IMR-90 (cell line): ENCODE measurements around the gene IER3. TPM values are rescaled to one million over a fixed set of nuclear protein-coding genes. Genes with fewer than 3 reads are reported as not detected.

ENCODE experiments used
- ATAC-seq: fragments of 200-7000 bp; cut with Tn5 transposase; 2 replicates; pipeline ENCODE4 v1.9.1; 2020; ENCODE audit warnings: low read depth, mild to moderate bottlenecking, moderate library complexity
- BruUV-seq: library from RNA; stranded (reverse); fragments of 400-500 nt; replicated peaks from 2 replicates; lab custom pipeline; 2021; lab: Mats Ljungman, UMichigan
- CTCF ChIA-PET: fragments of 300-600 bp; formaldehyde crosslinking; extraction: SDS; loops from one replicate; lab custom pipeline; 2021; ENCODE audit warnings: antibody characterized with exemption; lab: Yijun Ruan, JAX
- POLR2A ChIA-PET: fragments of 300-600 bp; sonication (Branson Sonifier 250); formaldehyde crosslinking; loops from one replicate; lab custom pipeline; 2022; ENCODE audit warnings: antibody characterized with exemption; ENCODE audit not compliant: unreplicated experiment; lab: Charles Lee
- DNase-seq: peaks from one replicate; pipeline ENCODE4 v3.0.0; 2013
- H2AFZ ChIP-seq: replicated peaks from 2 replicates; pipeline ENCODE3; 2013; ENCODE audit warnings: low read length, mild to moderate bottlenecking; ENCODE audit not compliant: poor library complexity
- H2AK5ac ChIP-seq: 2 replicates; pipeline ENCODE4 v1.6.1; 2013; ENCODE audit warnings: low read depth, low read length, inconsistent platforms
- H2AK9ac ChIP-seq: replicated peaks from 2 replicates; pipeline ENCODE3; 2013; ENCODE audit warnings: mild to moderate bottlenecking, low read depth, low read length, moderate library complexity; ENCODE audit not compliant: poor library complexity
- H2BK120ac ChIP-seq: 2 replicates; pipeline ENCODE4 v1.6.1; 2013; ENCODE audit warnings: low read depth, low read length, inconsistent platforms
- H2BK15ac ChIP-seq: 3 replicates; pipeline ENCODE4 v1.6.1; 2013; ENCODE audit warnings: low read depth, low read length, inconsistent platforms
- H2BK20ac ChIP-seq: 2 replicates; pipeline ENCODE4 v1.6.1; 2013; ENCODE audit warnings: low read depth, mild to moderate bottlenecking, inconsistent platforms, low read length, moderate library complexity
- H2BK5ac ChIP-seq: 2 replicates; pipeline ENCODE4 v1.6.1; 2013; ENCODE audit warnings: mild to moderate bottlenecking, low read depth, low read length, inconsistent platforms; ENCODE audit not compliant: poor library complexity, severe bottlenecking
- H3K14ac ChIP-seq: replicated peaks from 2 replicates; pipeline ENCODE4 v1.6.1; 2013; ENCODE audit warnings: low read depth, low read length, inconsistent platforms
- H3K18ac ChIP-seq: 2 replicates; pipeline ENCODE4 v1.6.1; 2013; ENCODE audit warnings: low read depth, low read length, control low read depth
- H3K23ac ChIP-seq: 2 replicates; pipeline ENCODE4 v1.6.1; 2013; ENCODE audit warnings: low read depth, low read length, inconsistent platforms
- H3K27ac ChIP-seq: 2 replicates; pipeline ENCODE4 v1.5.1; 2013; ENCODE audit warnings: mild to moderate bottlenecking, control low read depth, low read length; ENCODE audit not compliant: insufficient read depth
- H3K27me3 ChIP-seq: 2 replicates; pipeline ENCODE4 v1.6.1; 2013; ENCODE audit warnings: low read length; ENCODE audit not compliant: control insufficient read depth, insufficient read depth
- H3K36me3 ChIP-seq: 2 replicates; pipeline ENCODE4 v1.6.1; 2013; ENCODE audit warnings: low read length, mixed read lengths; ENCODE audit not compliant: control insufficient read depth, insufficient read depth
- H3K4ac ChIP-seq: 2 replicates; pipeline ENCODE4 v1.6.1; 2013; ENCODE audit warnings: low read depth, low read length, inconsistent platforms
- H3K4me1 ChIP-seq: 2 replicates; pipeline ENCODE4 v1.6.1; 2013; ENCODE audit warnings: low read length, mixed read lengths; ENCODE audit not compliant: control insufficient read depth, insufficient read depth
- H3K4me2 ChIP-seq: 2 replicates; pipeline ENCODE4 v1.6.1; 2013; ENCODE audit warnings: low read depth, mild to moderate bottlenecking, control low read depth, low read length, moderate library complexity
- H3K4me3 ChIP-seq: 2 replicates; pipeline ENCODE4 v1.5.1; 2013; ENCODE audit warnings: low read depth, mild to moderate bottlenecking, control low read depth, low read length, moderate library complexity; ENCODE audit not compliant: insufficient read depth
- H3K56ac ChIP-seq: 2 replicates; pipeline ENCODE4 v1.6.1; 2013; ENCODE audit warnings: low read length, inconsistent platforms; ENCODE audit not compliant: insufficient read depth; ENCODE audit errors: extremely low read depth
- H3K79me1 ChIP-seq, 2 experiments: 2 replicates each; pipeline ENCODE4 v1.6.1; 2013; ENCODE audit warnings: low read length in 2 of 2, inconsistent platforms in 1 of 2, low read depth in 1 of 2
- H3K9ac ChIP-seq: 2 replicates; pipeline ENCODE4 v1.6.1; 2013; ENCODE audit warnings: low read depth, low read length, control low read depth
- H3K9me1 ChIP-seq: 2 replicates; pipeline ENCODE4 v1.6.1; 2013; ENCODE audit warnings: low read length, inconsistent platforms; ENCODE audit not compliant: insufficient read depth
- H3K9me3 ChIP-seq: 2 replicates; pipeline ENCODE4 v1.6.1; 2013; ENCODE audit warnings: low read length; ENCODE audit not compliant: control insufficient read depth, insufficient read depth
- H4K20me1 ChIP-seq: 2 replicates; pipeline ENCODE4 v1.6.1; 2013; ENCODE audit warnings: low read length, inconsistent platforms; ENCODE audit not compliant: insufficient read depth
- H4K5ac ChIP-seq: 2 replicates; pipeline ENCODE4 v1.6.1; 2013; ENCODE audit warnings: mild to moderate bottlenecking, low read depth, low read length, control low read depth
- H4K8ac ChIP-seq, 2 experiments: 2 replicates each; pipeline ENCODE4 v1.6.1; 2013; ENCODE audit warnings: low read depth in 2 of 2, low read length in 2 of 2, control low read depth in 1 of 2, inconsistent platforms in 1 of 2
- H4K91ac ChIP-seq: 2 replicates; pipeline ENCODE4 v1.6.1; 2013; ENCODE audit warnings: low read depth, low read length, inconsistent platforms; ENCODE audit not compliant: insufficient read depth
- CEBPB ChIP-seq: IDR thresholded peaks from 2 replicates; pipeline ENCODE4 v1.6.1; 2012; ENCODE audit warnings: low read depth, low read length, improper control_type of control experiment
- CHD1 ChIP-seq: IDR thresholded peaks from 2 replicates; pipeline ENCODE4 v1.6.1; 2012; ENCODE audit warnings: low read depth, low read length, improper control_type of control experiment
- CTCF ChIP-seq: conservative IDR thresholded peaks from 2 replicates; pipeline ENCODE4 v1.5.1; 2012; ENCODE audit warnings: mild to moderate bottlenecking, low read depth, low read length, improper control_type of control experiment
- MAFK ChIP-seq: IDR thresholded peaks from 2 replicates; pipeline ENCODE4 v1.6.1; 2012; ENCODE audit warnings: low read depth, low read length, improper control_type of control experiment
- MAZ ChIP-seq: IDR thresholded peaks from 2 replicates; pipeline ENCODE4 v1.6.1; 2012; ENCODE audit warnings: low read depth, mild to moderate bottlenecking, low read length, improper control_type of control experiment, moderate library complexity, borderline replicate concordance
- MXI1 ChIP-seq: IDR thresholded peaks from 2 replicates; pipeline ENCODE4 v1.6.1; 2012; ENCODE audit warnings: low read depth, mild to moderate bottlenecking, low read length, moderate library complexity, borderline replicate concordance
- NFE2L2 ChIP-seq: fragments of 150-350 bp; IDR thresholded peaks from 2 replicates; pipeline ENCODE4 v1.6.1; 2016; ENCODE audit warnings: low read depth, mild to moderate bottlenecking, low read length
- POLR2A ChIP-seq: IDR thresholded peaks from 2 replicates; pipeline ENCODE4 v1.6.1; 2012; ENCODE audit warnings: mild to moderate bottlenecking, low read depth, low read length
- RAD21 ChIP-seq: IDR thresholded peaks from 2 replicates; pipeline ENCODE4 v1.6.1; 2012; ENCODE audit warnings: low read length, improper control_type of control experiment
- RCOR1 ChIP-seq: IDR thresholded peaks from 2 replicates; pipeline ENCODE4 v1.6.1; 2012; ENCODE audit warnings: mild to moderate bottlenecking, low read length, improper control_type of control experiment; ENCODE audit not compliant: insufficient replicate concordance
- RFX5 ChIP-seq: IDR thresholded peaks from 2 replicates; pipeline ENCODE4 v1.8.0; 2012; ENCODE audit warnings: low read depth, mild to moderate bottlenecking, low read length, moderate library complexity
- SMC3 ChIP-seq: fragments of 150-350 bp; IDR thresholded peaks from 2 replicates; pipeline ENCODE4 v1.6.1; 2016; ENCODE audit warnings: low read depth, mild to moderate bottlenecking, antibody characterized with exemption, low read length, moderate library complexity
- WGBS, 2 experiments: methylation state at CpG; one replicate each; pipeline versions ENCODE4 v1.1.5 to v1.1.7; 2013; ENCODE audit warnings: missing lambda C conversion rate in 2 of 2; ENCODE audit not compliant: insufficient read length in 1 of 2; ENCODE audit errors: extremely low coverage in 2 of 2; 5-methylcytosine and 5-hydroxymethylcytosine counted together
- dilution Hi-C: fragments of 300-500 bp; cut with HindIII; formaldehyde crosslinking; loops from one replicate; pipeline ENCODE4 v1.14.3; 2018; ENCODE audit warnings: low sequenced_read_pairs; ENCODE audit not compliant: unreplicated experiment
- in situ Hi-C: fragments of 300-500 bp; cut with MboI; formaldehyde crosslinking; loops from 3 replicates; pipeline ENCODE4 v1.14.3; 2019; ENCODE audit warnings: low sequenced_read_pairs, inconsistent platforms, mixed read lengths
- intact Hi-C: fragments of 100-400 bp; cut with micrococcal nuclease; formaldehyde crosslinking; loops from 2 replicates; pipeline ENCODE4 v1.10.0; 2022
- polyA plus RNA-seq, 3 experiments: library from polyadenylated mRNA; depleted of rRNA; stranded (reverse); fragments of >200 nt; gene quantifications; 2 replicates each; pipeline ENCODE4 v1.2.3, GENCODE V29; 2012; ENCODE audit warnings: low replicate concordance in 1 of 3
- total RNA-seq: library from RNA; depleted of rRNA; stranded (reverse); fragments of >200 nt; gene quantifications from 2 replicates; pipeline ENCODE4 v1.2.3, GENCODE V29; 2012

The IER3 gene
- total and polyA plus RNA-seq, 2 of the 4 experiments (the other 2 are of a cell fraction): 38.4 to 159 TPM

DNA sequence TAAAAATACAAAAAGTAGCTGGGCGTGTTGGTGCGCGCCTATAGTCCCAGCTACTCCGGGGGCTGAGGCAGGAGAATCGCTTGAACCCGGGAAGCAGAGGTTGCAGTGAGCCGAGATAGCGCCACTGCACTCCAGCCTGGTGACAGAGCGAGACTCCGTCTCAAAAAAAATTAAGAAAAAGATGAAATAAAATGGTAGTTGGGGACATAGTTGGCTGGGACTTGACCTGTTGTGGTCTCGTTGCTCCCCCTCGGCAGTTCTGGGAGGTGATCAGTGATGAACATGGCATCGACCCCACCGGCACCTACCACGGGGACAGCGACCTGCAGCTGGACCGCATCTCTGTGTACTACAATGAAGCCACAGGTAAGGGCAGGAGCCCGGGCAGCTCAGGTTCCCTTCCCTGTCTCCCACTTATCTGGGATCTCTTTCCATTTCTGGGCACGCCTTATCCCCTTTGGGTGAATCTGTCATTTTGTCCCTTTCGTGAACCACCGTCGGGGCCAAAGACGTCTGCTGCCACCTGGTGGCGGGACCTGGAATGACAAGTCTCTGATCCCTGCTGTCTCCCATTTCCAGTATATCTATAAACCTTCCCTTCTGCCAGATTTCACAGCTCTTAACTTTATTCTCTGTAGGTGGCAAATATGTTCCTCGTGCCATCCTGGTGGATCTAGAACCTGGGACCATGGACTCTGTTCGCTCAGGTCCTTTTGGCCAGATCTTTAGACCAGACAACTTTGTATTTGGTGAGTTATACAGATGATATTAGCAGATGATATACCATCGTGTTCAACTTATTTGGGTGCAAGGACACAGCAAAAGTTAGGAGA is 21.9 kb downstream of the IER3 start:
- H2BK15ac ChIP-seq: no peak overlapping the region
- peak overlapping the region; percentile 95 for H3K9ac ChIP-seq
- peak overlapping the region in 1 of 2 experiments; percentile 9; a peak in 1 of 4 replicates for H4K8ac ChIP-seq
- H4K20me1 ChIP-seq: peaks cover 53% of the 10 kb centered on the region
- H3K56ac ChIP-seq: 0 out of 2 replicates have a peak overlapping the region, but pooled peaks have one; percentile 21
- H3K4ac ChIP-seq: 0 out of 2 replicates have a peak overlapping the region, but pooled peaks have one; percentile 1
- peak overlapping the region; percentile 92 for H3K4me3 ChIP-seq
- H3K23ac ChIP-seq: peak overlapping the region; percentile 55; the same call in 1 of the 2 replicates
- H2BK5ac ChIP-seq: peak overlapping the region; percentile 3
- no peak overlapping the region for H2AFZ ChIP-seq
- H2AK5ac ChIP-seq: peak overlapping the region; percentile 27
- in situ Hi-C loops (loop anchor here (5.0 kb wide), 1 partner anchor 40 kb away; no protein-coding TSS in a partner anchor), intact Hi-C loops (loop anchor here (1.0 kb wide), 2 partner anchors 36 to 43 kb away; partner anchors contain the start of gene PPP1R18), dilution Hi-C loops (no loop called here)
- peaks cover 42% of the 10 kb centered on the region for H3K36me3 ChIP-seq
- H4K5ac ChIP-seq: no peak overlapping the region
- peaks cover 2% of the 10 kb centered on the region for H3K4me1 ChIP-seq
- peak overlapping the region; percentile 97 for H3K27ac ChIP-seq
- no peaks in the 10 kb centered on the region for H3K9me3 ChIP-seq
- peaks cover 6% of the 10 kb centered on the region; the same call in 1 of the 2 replicates for H3K9me1 ChIP-seq
- H2BK120ac ChIP-seq: no peak overlapping the region
- ChIA-PET POLR2A (interaction anchor here (0.7 to 1.9 kb wide), 5 partner anchors 41 to 110 kb away, joined by 3 to 7 read pairs (median 5); partner anchors contain the start of gene DHX16), CTCF (interaction anchor here (0.6 to 1.7 kb wide), 6 partner anchors 32 to 98 kb away, joined by 3 to 12 read pairs (median 4); no protein-coding TSS in a partner anchor)
- WGBS, 2 experiments: 2% methylated on average over 8 of the region's 27 CpGs; no CpG with 5 or more reads in 1 of the 2 experiments
- H2AK9ac ChIP-seq: peak overlapping the region; percentile 17
- no peak for TF ChIP-seq CEBPB
- peak; percentile 85 for TF ChIP-seq CTCF
- TF ChIP-seq POLR2A: no peak
- peak; percentile 91 for TF ChIP-seq SMC3
- TF ChIP-seq MAZ: 0 out of 2 replicates have a peak, but pooled peaks have one; percentile 54
- no peak for TF ChIP-seq MAFK
- TF ChIP-seq RAD21: peak; percentile 91
- no peak for TF ChIP-seq RCOR1
- no peak for TF ChIP-seq NFE2L2
- TF ChIP-seq RFX5: no peak
- peak; percentile 81 for TF ChIP-seq MXI1
- no peak; the same call in 1 of the 2 replicates for TF ChIP-seq CHD1
- no peak overlapping the region for H3K18ac ChIP-seq
- no peak overlapping the region for H4K91ac ChIP-seq
- no peak overlapping the region for H2BK20ac ChIP-seq
- ATAC-seq: no peak
- peak; percentile 69 for DNase-seq
- H3K27me3 ChIP-seq: no peaks in the 10 kb centered on the region
- H3K4me2 ChIP-seq: peak overlapping the region; percentile 88
- BruUV-seq: no TSS peak
- H3K79me1 ChIP-seq: peaks cover 7 to 35% of the 10 kb centered on the region in 2 experiments; a peak in 3 of 4 replicates
- H3K14ac ChIP-seq: peak overlapping the region; percentile 49
